IPS-15b (cell line): ENCODE results near the gene OR6C75.
"Not testable (repeated sequence)": the region's sequence is repeated elsewhere in the genome, so short reads cannot be mapped to it uniquely, and the experiment has no call there.

Experiments used
- H3K27me3 ChIP-seq: one replicate; pipeline ENCODE4 v1.6.1; 2013; ENCODE audit warnings: low read length; ENCODE audit not compliant: control insufficient read depth, insufficient read depth
- H3K36me3 ChIP-seq: one replicate; pipeline ENCODE4 v1.6.1; 2013; ENCODE audit warnings: low read length; ENCODE audit not compliant: control insufficient read depth, insufficient read depth
- H3K4me1 ChIP-seq: one replicate; pipeline ENCODE4 v1.6.1; 2013; ENCODE audit warnings: mild to moderate bottlenecking, low read length; ENCODE audit not compliant: control insufficient read depth, insufficient read depth
- H3K4me3 ChIP-seq: one replicate; pipeline ENCODE4 v1.5.1; 2013; ENCODE audit warnings: low read depth, low read length
- H3K9ac ChIP-seq: one replicate; pipeline ENCODE4 v1.6.1; 2013; ENCODE audit warnings: low read depth, mild to moderate bottlenecking, low read length
- H3K9me3 ChIP-seq: one replicate; pipeline ENCODE4 v1.6.1; 2013; ENCODE audit warnings: mild to moderate bottlenecking, low read length; ENCODE audit not compliant: control insufficient read depth, insufficient read depth

OR6C75 gene

GRCh38 chr12:55362675-55363074 is at the start of gene OR6C75:
Gene OR6C75, plus strand, starts transcription at chr12:55362975. Its CDS starts 2,136 bp downstream, at chr12:55365111.
- Histone ChIP-seq H3K4me3 (no peak within 1 kb of the TSS), H3K9ac (no peak within 1 kb of the TSS), H3K36me3 (no peaks in the 10 kb centered on the region), H3K9me3 (no peaks in the 10 kb centered on the region), H3K4me1 (no peaks in the 10 kb centered on the region), H3K27me3 (no peaks in the 10 kb centered on the region)

GRCh38 chr12:55314043-55314442 is 48.7 kb upstream of the OR6C75 start, which contains the start of gene OR6C1:
Gene OR6C1, plus strand, starts transcription at chr12:55314343. Its CDS starts 6,257 bp downstream, at chr12:55320600.
- H3K4me3 ChIP-seq: no peak within 1 kb of the TSS
- no peaks in the 10 kb centered on the region for H3K9me3 ChIP-seq
- no peak within 1 kb of the TSS for H3K9ac ChIP-seq
- H3K36me3 ChIP-seq: no peaks in the 10 kb centered on the region
- no peaks in the 10 kb centered on the region for H3K4me1 ChIP-seq
- no peaks in the 10 kb centered on the region for H3K27me3 ChIP-seq

- H3K9ac ChIP-seq: no peak overlapping the region
- no peaks in the 10 kb centered on the region for H3K9me3 ChIP-seq
- no peak overlapping the region for H3K4me3 ChIP-seq
- no peaks in the 10 kb centered on the region for H3K4me1 ChIP-seq
- H3K36me3 ChIP-seq: no peaks in the 10 kb centered on the region
- H3K27me3 ChIP-seq: no peaks in the 10 kb centered on the region
These were observed 42.6 kb upstream of the OR6C75 start for GRCh38 chr12:55320201-55320600.

- not testable (repeated sequence) for H3K36me3 ChIP-seq, H3K4me3 ChIP-seq, H3K9me3 ChIP-seq, H3K4me1 ChIP-seq, H3K9ac ChIP-seq, H3K27me3 ChIP-seq
These were observed 37.0 kb upstream of the OR6C75 start for GRCh38 chr12:55325801-55326200.

- Histone ChIP-seq H3K4me1 (peaks cover 23% of the 10 kb centered on the region), H3K9me3 (no peaks in the 10 kb centered on the region), H3K9ac (no peak within 1 kb of the TSS), H3K4me3 (no peak within 1 kb of the TSS), H3K36me3 (no peaks in the 10 kb centered on the region), H3K27me3 (no peaks in the 10 kb centered on the region)
These were observed 32.3 kb upstream of the OR6C75 start, which contains the start of gene OR6C3 for GRCh38 chr12:55330446-55330845. Gene OR6C3, plus strand, starts transcription at chr12:55330746. Its CDS starts 955 bp downstream, at chr12:55331701.

GRCh38 chr12:55336002-55336401 is 26.8 kb upstream of the OR6C75 start:
- Histone ChIP-seq H3K36me3 (no peaks in the 10 kb centered on the region), H3K4me3 (no peak overlapping the region), H3K9ac (no peak overlapping the region)

GRCh38 chr12:55355338-55355737 is 7.4 kb upstream of the OR6C75 start:
- not testable (repeated sequence) for H3K36me3 ChIP-seq, H3K9me3 ChIP-seq

More at GRCh38 chr12:55336002-55336401, 26.8 kb upstream of the OR6C75 start:
- no peaks in the 10 kb centered on the region for H3K9me3 ChIP-seq
- H3K4me1 ChIP-seq: peaks cover 25% of the 10 kb centered on the region
- H3K27me3 ChIP-seq: no peaks in the 10 kb centered on the region

GRCh38 chr12:55365086-55365485 is 2.3 kb downstream of the OR6C75 start:
- H3K9ac ChIP-seq: no peak overlapping the region
- H3K4me3 ChIP-seq: no peak overlapping the region
- H3K36me3 ChIP-seq: no peaks in the 10 kb centered on the region
- no peaks in the 10 kb centered on the region for H3K4me1 ChIP-seq
- no peaks in the 10 kb centered on the region for H3K9me3 ChIP-seq
- no peaks in the 10 kb centered on the region for H3K27me3 ChIP-seq

More at GRCh38 chr12:55355338-55355737, 7.4 kb upstream of the OR6C75 start:
- not testable (repeated sequence) for H3K4me1 ChIP-seq, H3K27me3 ChIP-seq, H3K4me3 ChIP-seq, H3K9ac ChIP-seq

GRCh38 chr12:55372521-55372920 is 9.7 kb downstream of the OR6C75 start:
- no peaks in the 10 kb centered on the region for H3K27me3 ChIP-seq
- H3K36me3 ChIP-seq: no peaks in the 10 kb centered on the region
- no peaks in the 10 kb centered on the region for H3K9me3 ChIP-seq
- H3K4me1 ChIP-seq: no peaks in the 10 kb centered on the region
- H3K9ac ChIP-seq: no peak overlapping the region
- H3K4me3 ChIP-seq: no peak overlapping the region

- Histone ChIP-seq H3K9ac (no peak overlapping the region), H3K9me3 (no peaks in the 10 kb centered on the region), H3K27me3 (no peaks in the 10 kb centered on the region), H3K36me3 (no peaks in the 10 kb centered on the region), H3K4me3 (no peak overlapping the region), H3K4me1 (peaks cover 8% of the 10 kb centered on the region)
These were observed 23.1 kb downstream of the OR6C75 start for GRCh38 chr12:55385891-55386290.

- H3K4me1 ChIP-seq: no peaks in the 10 kb centered on the region
These were observed 29.4 kb downstream of the OR6C75 start for GRCh38 chr12:55392032-55392795.

GRCh38 chr12:55396326-55396725 is 33.6 kb downstream of the OR6C75 start:
- Histone ChIP-seq H3K27me3 (no peaks in the 10 kb centered on the region), H3K4me3 (no peak overlapping the region), H3K36me3 (no peaks in the 10 kb centered on the region), H3K4me1 (no peaks in the 10 kb centered on the region), H3K9me3 (no peaks in the 10 kb centered on the region), H3K9ac (no peak overlapping the region)

More at GRCh38 chr12:55392032-55392795, 29.4 kb downstream of the OR6C75 start:
- no peaks in the 10 kb centered on the region for H3K9me3 ChIP-seq
- no peaks in the 10 kb centered on the region for H3K27me3 ChIP-seq
- no peaks in the 10 kb centered on the region for H3K36me3 ChIP-seq
- no peak overlapping the region for H3K4me3 ChIP-seq
- no peak overlapping the region for H3K9ac ChIP-seq
